Heart left ventricle (tissue), 16 donors: ENCODE data around the gene RBM47. TPM values are rescaled to one million over a fixed set of nuclear protein-coding genes. Genes with fewer than 3 reads are reported as not detected.

ENCODE experiments used
- ATAC-seq, 4 donors: fragments of 200-7000 bp; cut with Tn5 transposase; one replicate each; pipeline ENCODE4 v1.9.1; 2020 to 2022; ENCODE audit warnings: moderate library complexity in 4 of 4, mild to moderate bottlenecking in 3 of 4, moderate number of reproducible peaks in 1 of 4
- DNase-seq, 5 donors: peaks; one replicate each; pipeline ENCODE4 v3.0.0-alpha.2; 2020
- H3K27ac ChIP-seq, 12 donors: fragments of 200-600 bp; sonication (generic) in 4 of 12; one replicate each; pipeline versions ENCODE4 v1.5.0 to v1.8.0; 2016 to 2022; ENCODE audit warnings: mild to moderate bottlenecking in 2 of 12
- H3K27me3 ChIP-seq, 9 donors: fragments of 200-600 bp; sonication (generic) in 2 of 9; one replicate each; pipeline versions ENCODE4 v1.5.1 to v1.8.0; 2016 to 2022; ENCODE audit warnings: mild to moderate bottlenecking in 3 of 9
- H3K36me3 ChIP-seq, 9 donors: fragments of 200-600 bp; sonication (generic) in 2 of 9; one replicate each; pipeline versions ENCODE4 v1.5.0 to v1.8.0; 2018 to 2022; ENCODE audit warnings: mild to moderate bottlenecking in 2 of 9
- H3K4me1 ChIP-seq, 12 donors: fragments of 200-600 bp; sonication (generic) in 4 of 12; one replicate each; pipeline versions ENCODE4 v1.5.0 to v1.8.0; 2016 to 2022; ENCODE audit warnings: mild to moderate bottlenecking in 3 of 12
- H3K4me3 ChIP-seq, 12 donors: fragments of 200-600 bp; sonication (generic) in 4 of 12; one replicate each; pipeline versions ENCODE4 v1.5.0 to v1.8.0; 2017 to 2022; ENCODE audit warnings: mild to moderate bottlenecking in 9 of 12, moderate library complexity in 4 of 12
- H3K9me3 ChIP-seq, 12 donors: fragments of 200-600 bp; sonication (generic) in 4 of 12; one replicate each; pipeline versions ENCODE4 v1.5.0 to v1.8.0; 2016 to 2022; ENCODE audit warnings: mild to moderate bottlenecking in 1 of 12
- POLR2A ChIP-seq, 2 donors: fragments of 450-650 bp; IDR thresholded peaks; one replicate each; pipeline ENCODE4 v1.6.1; 2017; ENCODE audit warnings: antibody characterized with exemption in 2 of 2, mild to moderate bottlenecking in 2 of 2, moderate library complexity in 2 of 2
- WGBS, 4 donors: extraction: QIAGEN DNeasy Blood & Tissue Kit in 2 of 4; methylation state at CpG; one replicate each; pipeline versions ENCODE4 v1.1.5 to v1.1.7; 2013 to 2018; 5-methylcytosine and 5-hydroxymethylcytosine counted together
- intact Hi-C, 10 donors: fragments of 100-400 bp; cut with DNase I; formaldehyde crosslinking; loops; one replicate each; pipeline versions ENCODE4 v1.11.1 to v1.14.2; 2022
- microRNA-seq, 4 donors: library from miRNA; unstranded; fragments of <30 nt; microRNA quantifications; one replicate each; pipeline versions ENCODE4 to v1.2.0, GENCODE V29; 2017 to 2020
- polyA plus RNA-seq, 2 donors: library from polyadenylated mRNA; stranded (reverse); fragments of 200-250 nt; gene quantifications; one replicate each; pipeline ENCODE4 v1.2.3, GENCODE V29; 2013
- total RNA-seq, 9 donors: library from RNA; depleted of rRNA in 2 of 9; stranded (reverse); fragments of >200 nt in 2 of 9; fragmentation: NEBNext Ultra II Directional in 3 of 9; extraction: Animal tissue kit (Norgen Biotek cat#: 25700) in 3 of 9; gene quantifications; one replicate each; pipeline versions ENCODE4 v1.1.0 to v1.2.4, GENCODE V29; 2016 to 2023
- TF ChIP-seq, protein P1 (sequence below), 12 donors: fragments of 200-600 bp; sonication (generic) in 4 of 12; IDR thresholded peaks; one replicate each; pipeline versions ENCODE4 v1.5.0 to v1.8.0; 2018 to 2022; ENCODE audit warnings: antibody characterized with exemption in 12 of 12, mild to moderate bottlenecking in 5 of 12
- donor health status: ischemic (EF 13 %, LVEDD 7.1; RV severe dilation, severe dysfunction).
- donor health status: healthy with polysubstance abuse.
- donor health status: DM: no; HTN: yes; CAD: no.
- donor health status: DM: no; HTN: no; CAD: no.
- donor health status: ischemic (EF 25% LVEDD 6.9; RV normal size, moderate dysfunction).
- donor health status: ischemic (EF 25% LVEDD 5.7; RV mildly dilated, moderate dysfunction).
- donor health status: healthy.
- donor health status: DM: yes; HTN: yes; CAD: no.
- donor health status: ischemic (EF 35%, LVEDD 5.7; RV mildly dilated, moderate dysfunction).
- donor health status: nonischemic (EF 11% LVEDD 7.7; RV severe dilation, severe dysfunction).
- donor health status: DM: yes; HTN: yes; CAD: no.
- donor health status: PGD.
- donor health status: ischemic (EF 29% LVEDD 5.4; RV normal size, mild dysfunction).
- donor health status: nonischemic (EF 23%, LVEDD 6.1; RV moderate dilation, normal function).

RBM47 gene
- total and polyA plus RNA-seq, 11 donors = 0.50 to 29.9 (median 3.5) TPM

DNA sequence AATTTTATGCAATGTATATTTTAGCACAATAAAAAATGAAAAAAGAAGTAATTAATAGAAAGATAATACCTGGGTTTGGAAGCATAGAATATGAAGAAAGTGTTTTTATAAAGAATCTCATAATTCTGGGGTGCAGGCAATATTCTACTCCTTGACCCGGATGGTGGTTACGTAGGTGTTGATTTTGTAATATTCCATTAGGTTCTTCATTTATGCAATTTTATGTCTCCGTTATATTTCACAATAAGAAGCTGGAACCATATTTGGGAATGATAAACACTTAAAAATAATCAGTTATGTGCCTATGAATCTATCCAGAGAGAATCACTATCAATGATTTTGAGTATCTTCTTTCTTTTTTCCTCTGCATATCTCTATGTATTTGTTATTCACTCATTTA, 256.0 kb downstream of the RBM47 start:
- 90 to 96% (median 93%) methylated on average over 3 of the region's 3 CpGs for WGBS, 4 donors
- Histone ChIP-seq H3K27me3 (no peaks in the 10 kb centered on the region), H3K4me3 (no peak overlapping the region), H3K36me3 (no peaks in the 10 kb centered on the region), H3K4me1 (no peaks in the 10 kb centered on the region), H3K27ac (no peak overlapping the region), H3K9me3 (no peaks in the 10 kb centered on the region)
- TF ChIP-seq, protein P1, sequence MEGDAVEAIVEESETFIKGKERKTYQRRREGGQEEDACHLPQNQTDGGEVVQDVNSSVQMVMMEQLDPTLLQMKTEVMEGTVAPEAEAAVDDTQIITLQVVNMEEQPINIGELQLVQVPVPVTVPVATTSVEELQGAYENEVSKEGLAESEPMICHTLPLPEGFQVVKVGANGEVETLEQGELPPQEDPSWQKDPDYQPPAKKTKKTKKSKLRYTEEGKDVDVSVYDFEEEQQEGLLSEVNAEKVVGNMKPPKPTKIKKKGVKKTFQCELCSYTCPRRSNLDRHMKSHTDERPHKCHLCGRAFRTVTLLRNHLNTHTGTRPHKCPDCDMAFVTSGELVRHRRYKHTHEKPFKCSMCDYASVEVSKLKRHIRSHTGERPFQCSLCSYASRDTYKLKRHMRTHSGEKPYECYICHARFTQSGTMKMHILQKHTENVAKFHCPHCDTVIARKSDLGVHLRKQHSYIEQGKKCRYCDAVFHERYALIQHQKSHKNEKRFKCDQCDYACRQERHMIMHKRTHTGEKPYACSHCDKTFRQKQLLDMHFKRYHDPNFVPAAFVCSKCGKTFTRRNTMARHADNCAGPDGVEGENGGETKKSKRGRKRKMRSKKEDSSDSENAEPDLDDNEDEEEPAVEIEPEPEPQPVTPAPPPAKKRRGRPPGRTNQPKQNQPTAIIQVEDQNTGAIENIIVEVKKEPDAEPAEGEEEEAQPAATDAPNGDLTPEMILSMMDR (IDR thresholded peaks at IDR 0.05) = no peak
- TF ChIP-seq POLR2A (IDR thresholded peaks at IDR 0.05) = no peak
- ATAC-seq (no peak), DNase-seq (no peak)
- intact Hi-C loops = no loop called here

Small RNA genes lying within 50 kb of the gene (microRNA-seq; reads per million reads assigned to microRNA genes)
- 0 to 0.60 (median 0.10) reads per million in 4 donors for gene MIR4802

Other genes with a start within 250 kb of the RBM47 start
- gene NSUN7, start 120.1 kb upstream of the RBM47 start, total RNA-seq = 1 to 10 TPM in 1 of 9 donors, under 1 TPM in 5, not detected in 3; 0.07 to 1.4 (median 0.25) TPM
- gene NSUN7, start 120.1 kb upstream of the RBM47 start, polyA plus RNA-seq = under 1 TPM; 0.04 to 0.11 TPM